Caco-2 (cell line): ENCODE results near the gene TMOD1. TPM values are rescaled to one million over a fixed set of nuclear protein-coding genes. Genes with fewer than 3 reads are reported as not detected.

Experiments
- BruUV-seq: library from RNA; stranded (reverse); fragments of 400-500 nt; replicated peaks from 2 replicates; lab custom pipeline; 2021; lab: Mats Ljungman, UMichigan
- CTCF ChIA-PET: fragments of 300-600 bp; sonication (Branson Sonifier 250); formaldehyde crosslinking; loops from one replicate; lab custom pipeline; 2022; ENCODE audit warnings: antibody characterized with exemption; lab: Charles Lee
- POLR2A ChIA-PET: fragments of 300-600 bp; sonication (Branson Sonifier 250); formaldehyde crosslinking; loops from one replicate; lab custom pipeline; 2022; ENCODE audit warnings: antibody characterized with exemption; lab: Charles Lee
- DNase-seq, 2 experiments: peaks; one replicate each; pipeline versions ENCODE4 v3.0.0 to v3.0.0-alpha.2; 2020 to 2022
- H3K27me3 ChIP-seq: replicated peaks from 2 replicates; pipeline ENCODE4 v1.6.0; 2011; ENCODE audit warnings: low read length; ENCODE audit not compliant: control insufficient read depth, insufficient read depth
- H3K36me3 ChIP-seq: 2 replicates; pipeline ENCODE4 v1.5.1; 2011; ENCODE audit warnings: low read length; ENCODE audit not compliant: control insufficient read depth, insufficient read depth
- H3K4me1 ChIP-seq: fragments of 250-450 bp; sonication (Bioruptor Pico); 2 replicates; pipeline ENCODE4 v1.5.1; 2020; ENCODE audit warnings: mild to moderate bottlenecking
- H3K4me3 ChIP-seq: 2 replicates; pipeline ENCODE4 v1.5.1; 2011; ENCODE audit warnings: low read depth, mild to moderate bottlenecking, control low read depth, low read length
- H3K9me3 ChIP-seq: fragments of 250-450 bp; sonication (Bioruptor Pico); 2 replicates; pipeline ENCODE4 v1.5.1; 2020; ENCODE audit warnings: mild to moderate bottlenecking, moderate library complexity
- H3K27ac Mint-ChIP-seq: one replicate; pipeline ENCODE4 v1.8.0; 2022; ENCODE audit warnings: mixed read lengths; ENCODE audit not compliant: unreplicated experiment
- H3K27me3 Mint-ChIP-seq: one replicate; pipeline ENCODE4 v1.8.0; 2022; ENCODE audit warnings: mixed read lengths; ENCODE audit not compliant: insufficient read depth, unreplicated experiment
- H3K36me3 Mint-ChIP-seq: one replicate; pipeline ENCODE4 v1.8.0; 2022; ENCODE audit warnings: mild to moderate bottlenecking, mixed read lengths; ENCODE audit not compliant: insufficient read depth, unreplicated experiment
- H3K4me1 Mint-ChIP-seq: one replicate; pipeline ENCODE4 v1.8.0; 2022; ENCODE audit warnings: low read depth, mixed read lengths; ENCODE audit not compliant: unreplicated experiment
- H3K4me3 Mint-ChIP-seq: one replicate; pipeline ENCODE4 v1.8.0; 2022; ENCODE audit warnings: mild to moderate bottlenecking, moderate library complexity, mixed read lengths; ENCODE audit not compliant: unreplicated experiment
- H3K9me3 Mint-ChIP-seq: one replicate; pipeline ENCODE4 v1.8.0; 2022; ENCODE audit warnings: mixed read lengths; ENCODE audit not compliant: unreplicated experiment
- CTCF ChIP-seq, 2 experiments: fragments of 200-600 bp in 1 of 2; IDR thresholded peaks; 1 replicate in 1 of 2; 2 replicates in 1 of 2; pipeline versions ENCODE4 v1.5.1 to v1.8.0; 2011 to 2022; ENCODE audit warnings: antibody characterized with exemption in 1 of 2, control low read depth in 1 of 2, inconsistent platforms in 1 of 2, low read depth in 1 of 2, low read length in 1 of 2, mild to moderate bottlenecking in 1 of 2, moderate library complexity in 1 of 2; ENCODE audit not compliant: insufficient read depth in 1 of 2, severe bottlenecking in 1 of 2, unreplicated experiment in 1 of 2
- intact Hi-C: fragments of 100-400 bp; cut with micrococcal nuclease; formaldehyde crosslinking; loops from one replicate; pipeline ENCODE4 v1.10.0; 2022; ENCODE audit not compliant: unreplicated experiment
- total RNA-seq: library from RNA; stranded (reverse); gene quantifications from 2 replicates; pipeline ENCODE4 v1.2.3, GENCODE V29; 2022

The TMOD1 gene
- total RNA-seq, 1 experiment from 2014 or later, result 1.1 TPM

GRCh38 chr9:97479496-97480159, 21.8 kb upstream of the TMOD1 start:
- Mint-ChIP-seq H3K27ac (no peak overlapping the region), H3K27me3 (no peaks in the 10 kb centered on the region), H3K9me3 (no peaks in the 10 kb centered on the region), H3K36me3 (peaks cover 15% of the 10 kb centered on the region), H3K4me1 (no peaks in the 10 kb centered on the region), H3K4me3 (no peak overlapping the region)
- no TSS peak for BruUV-seq
- no peak overlapping the region for H3K4me3 ChIP-seq
- POLR2A ChIA-PET, result interaction anchor here (0.6 kb wide), 1 partner anchor 20 kb away, joined by 4 read pairs; no protein-coding TSS in a partner anchor
- H3K36me3 ChIP-seq, result no peaks in the 10 kb centered on the region
- DNase-seq, result no peak
- H3K9me3 ChIP-seq, result no peaks in the 10 kb centered on the region
- no peak for TF ChIP-seq CTCF (IDR thresholded peaks at IDR 0.05; ENCODE audit: insufficient read depth in 1 of 2, low read depth in 1 of 2, low read length in 1 of 2, severe bottlenecking in 1 of 2, unreplicated experiment in 1 of 2)
- CTCF ChIA-PET, result no interaction called here
- H3K4me1 ChIP-seq, result no peaks in the 10 kb centered on the region
- H3K27me3 ChIP-seq, result no peaks in the 10 kb centered on the region
- intact Hi-C loops, result no loop called here

GRCh38 chr9:97480174-97480573, 21.3 kb upstream of the TMOD1 start:
- no peaks in the 10 kb centered on the region for H3K27me3 Mint-ChIP-seq
- intact Hi-C loops, result no loop called here
- Histone ChIP-seq H3K27me3 (no peaks in the 10 kb centered on the region), H3K36me3 (no peaks in the 10 kb centered on the region), H3K4me1 (no peaks in the 10 kb centered on the region), H3K9me3 (no peaks in the 10 kb centered on the region), H3K4me3 (no peak overlapping the region)
- no peak for DNase-seq
- peaks cover 13% of the 10 kb centered on the region for H3K36me3 Mint-ChIP-seq
- ChIA-PET CTCF (no interaction called here), POLR2A (interaction anchor here (0.6 kb wide), 1 partner anchor 20 kb away, joined by 4 read pairs; no protein-coding TSS in a partner anchor)
- H3K4me1 Mint-ChIP-seq, result no peaks in the 10 kb centered on the region
- no peak overlapping the region for H3K27ac Mint-ChIP-seq
- TF ChIP-seq CTCF (IDR thresholded peaks at IDR 0.05; ENCODE audit: insufficient read depth in 1 of 2, low read depth in 1 of 2, low read length in 1 of 2, severe bottlenecking in 1 of 2, unreplicated experiment in 1 of 2), result no peak
- no TSS peak for BruUV-seq
- no peaks in the 10 kb centered on the region for H3K9me3 Mint-ChIP-seq
- H3K4me3 Mint-ChIP-seq, result no peak overlapping the region

- Mint-ChIP-seq H3K27me3 (no peaks in the 10 kb centered on the region), H3K4me3 (no peak overlapping the region), H3K9me3 (no peaks in the 10 kb centered on the region), H3K4me1 (no peaks in the 10 kb centered on the region), H3K27ac (no peak overlapping the region), H3K36me3 (peaks cover 13% of the 10 kb centered on the region)
- no peak for TF ChIP-seq CTCF (IDR thresholded peaks at IDR 0.05; ENCODE audit: insufficient read depth in 1 of 2, low read depth in 1 of 2, low read length in 1 of 2, severe bottlenecking in 1 of 2, unreplicated experiment in 1 of 2)
- no peaks in the 10 kb centered on the region for H3K4me1 ChIP-seq
- H3K9me3 ChIP-seq, result no peaks in the 10 kb centered on the region
- H3K27me3 ChIP-seq, result no peaks in the 10 kb centered on the region
- CTCF ChIA-PET, result no interaction called here
- POLR2A ChIA-PET, result no interaction called here
- intact Hi-C loops, result no loop called here
- no peaks in the 10 kb centered on the region for H3K36me3 ChIP-seq
- H3K4me3 ChIP-seq, result no peak overlapping the region
- no peak for DNase-seq
- no TSS peak for BruUV-seq
Observed at GRCh38 chr9:97480749-97481148, 20.7 kb upstream of the TMOD1 start.
